Spleen (tissue), 7 donors: ENCODE measurements around the gene FAM171A2.

Source experiments
- CTCF ChIP-seq, 11 experiments: fragments of 200-600 bp in 7 of 11; fragments of 450-650 bp in 4 of 11; sonication (generic) in 4 of 11; IDR thresholded peaks in 8 of 11; conservative IDR thresholded peaks in 3 of 11; 1 replicate in 7 of 11; 2 replicates in 4 of 11; pipeline versions ENCODE4 v1.4.0 to v1.8.0; 2016 to 2021; ENCODE audit warnings: antibody characterized with exemption in 11 of 11, inconsistent platforms in 4 of 11, mild to moderate bottlenecking in 1 of 11
- POLR2A ChIP-seq, 3 donors: fragments of 450-650 bp; IDR thresholded peaks; one replicate each; pipeline ENCODE4 v1.5.1; 2017; ENCODE audit warnings: antibody characterized with exemption in 3 of 3, mild to moderate bottlenecking in 1 of 3
- POLR2AphosphoS5 ChIP-seq, 3 donors: sonication (generic); formaldehyde crosslinking; IDR thresholded peaks; one replicate each; pipeline ENCODE4 v1.5.1; 2017; ENCODE audit warnings: antibody characterized with exemption in 3 of 3
- donor health status: DM: no; HTN: no; CAD: no; lungs with moderate emphysema.
- donor health status: DM: no; HTN: no; CAD: no.
- donor health status: DM: no; HTN: no; CAD: no.

GRCh38 chr17:44327715-44328449 is 35.8 kb downstream of the FAM171A2 start:
- TF ChIP-seq POLR2AphosphoS5 (IDR thresholded peaks at IDR 0.05) (no peak), CTCF (IDR thresholded peaks at IDR 0.05 in 8 of 11, conservative IDR thresholded peaks at IDR 0.05 in 3 of 11) (no peak), POLR2A (IDR thresholded peaks at IDR 0.05) (no peak)
